Mesodermal cell (in vitro differentiated cells): ENCODE results near the gene ATP13A3. TPM values are rescaled to one million over a fixed set of nuclear protein-coding genes. Genes with fewer than 3 reads are reported as not detected.
"Not testable (repeated sequence)": the region's sequence is repeated elsewhere in the genome, so short reads cannot be mapped to it uniquely, and the experiment has no call there.

Source experiments
- H3K27ac ChIP-seq: 2 replicates; pipeline ENCODE4 v1.7.0; 2013; ENCODE audit warnings: mild to moderate bottlenecking, low read depth, low read length, moderate library complexity; ENCODE audit not compliant: severe bottlenecking
- H3K36me3 ChIP-seq: 2 replicates; pipeline ENCODE4 v1.7.1; 2013; ENCODE audit warnings: mild to moderate bottlenecking, low read length, moderate library complexity; ENCODE audit not compliant: control insufficient read depth, insufficient read depth
- H3K4me1 ChIP-seq: one replicate; pipeline ENCODE4 v1.7.1; 2013; ENCODE audit warnings: mild to moderate bottlenecking, low read length; ENCODE audit not compliant: insufficient read depth, control insufficient read depth, poor library complexity, severe bottlenecking
- H3K4me3 ChIP-seq: 2 replicates; pipeline ENCODE4 v1.7.0; 2013; ENCODE audit warnings: low read length, control low read depth, mild to moderate bottlenecking; ENCODE audit not compliant: insufficient read depth, poor library complexity, severe bottlenecking; ENCODE audit errors: extremely low read depth
- H3K9me3 ChIP-seq: 2 replicates; pipeline ENCODE4 v1.7.1; 2013; ENCODE audit warnings: mild to moderate bottlenecking, low read length, moderate library complexity; ENCODE audit not compliant: control insufficient read depth
- WGBS, 2 experiments: methylation state at CpG; one replicate each; pipeline ENCODE4 v1.1.5; 2013; ENCODE audit warnings: missing lambda C conversion rate in 2 of 2; ENCODE audit not compliant: insufficient coverage in 2 of 2; 5-methylcytosine and 5-hydroxymethylcytosine counted together
- polyA plus RNA-seq, 2 experiments: library from polyadenylated mRNA; stranded (reverse); fragments of 50-300 nt; gene quantifications; one replicate each; pipeline ENCODE4 v1.2.3, GENCODE V29; 2013

The ATP13A3 gene
- polyA plus RNA-seq (2013, experiment 1 of 2): 46.0 TPM
- 43.5 TPM for polyA plus RNA-seq (2013, experiment 2 of 2)

- WGBS, 2 experiments: 0 to 5% methylated on average over 12 to 16 of the region's 99 CpGs
Observed at GRCh38 chr3:194486540-194487288, at the start of gene ATP13A3. ATP13A3 (minus strand) TSS chr3:194487002; CDS start chr3:194462190, 24,812 bp downstream.

DNA sequence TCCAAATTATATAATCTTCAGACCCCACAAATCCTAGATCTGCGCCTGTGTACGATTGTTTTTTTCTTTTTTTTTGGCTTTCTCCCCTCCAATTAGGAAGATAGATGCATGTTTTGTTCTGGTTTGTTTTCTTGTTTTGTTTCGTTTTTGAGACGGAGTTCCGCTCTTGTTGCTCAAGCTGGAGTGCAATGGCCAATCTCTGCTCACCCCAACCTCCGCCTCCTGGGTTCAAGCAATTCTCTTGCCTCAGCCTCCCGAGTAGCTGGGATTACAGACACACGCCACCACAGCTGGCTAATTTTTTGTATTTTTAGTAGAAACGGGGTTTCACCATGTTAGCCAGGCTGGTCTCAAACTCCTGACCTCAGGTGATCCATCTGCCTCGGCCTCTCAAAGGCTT is 48.4 kb upstream of the ATP13A3 start:
- WGBS, 2 experiments: 92 to 100% methylated on average over 4 to 6 of the region's 10 CpGs
- H3K4me3 ChIP-seq, H3K36me3 ChIP-seq, H3K9me3 ChIP-seq, H3K4me1 ChIP-seq, H3K27ac ChIP-seq: not testable (repeated sequence)

More at GRCh38 chr3:194486540-194487288, at the start of gene ATP13A3:
- Histone ChIP-seq H3K27ac (peak within 1 kb of the TSS; percentile 66), H3K36me3 (peaks cover 15% of the 10 kb centered on the region), H3K4me3 (peak within 1 kb of the TSS; percentile 67), H3K4me1 (peaks cover 16% of the 10 kb centered on the region), H3K9me3 (no peaks in the 10 kb centered on the region)

GRCh38 chr3:194534243-194534642 is 47.4 kb upstream of the ATP13A3 start:
- peaks cover 4% of the 10 kb centered on the region for H3K9me3 ChIP-seq
- no peak overlapping the region for H3K27ac ChIP-seq
- no peaks in the 10 kb centered on the region for H3K36me3 ChIP-seq
- H3K4me3 ChIP-seq: no peak overlapping the region
- 100% methylated on average over 2 of the region's 3 CpGs; no CpG with 5 or more reads in 1 of the 2 experiments for WGBS, 2 experiments
- no peaks in the 10 kb centered on the region for H3K4me1 ChIP-seq

DNA sequence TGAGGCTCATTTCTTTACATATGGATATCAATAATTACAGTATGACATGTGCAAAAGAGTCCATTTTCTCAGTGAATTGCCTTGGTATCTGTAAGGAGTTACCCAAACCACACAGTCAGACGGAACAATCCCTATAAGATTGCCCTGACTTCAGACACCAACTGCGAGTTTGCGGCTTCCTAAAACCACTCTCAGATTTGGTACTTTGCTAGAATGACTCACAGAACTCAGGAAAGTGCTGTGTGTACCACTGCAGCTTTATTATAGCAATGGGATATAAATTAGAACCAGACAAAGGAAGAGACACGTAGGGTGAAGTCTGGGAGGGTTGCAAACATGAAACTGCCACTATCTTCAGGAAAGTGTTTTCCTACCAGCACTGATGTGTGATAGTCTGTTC is 45.8 kb upstream of the ATP13A3 start:
- Histone ChIP-seq H3K36me3 (no peaks in the 10 kb centered on the region), H3K9me3 (peaks cover 4% of the 10 kb centered on the region), H3K27ac (no peak overlapping the region), H3K4me1 (no peaks in the 10 kb centered on the region), H3K4me3 (no peak overlapping the region)
- 67 to 83% methylated on average over 2 to 3 of the region's 4 CpGs for WGBS, 2 experiments

DNA sequence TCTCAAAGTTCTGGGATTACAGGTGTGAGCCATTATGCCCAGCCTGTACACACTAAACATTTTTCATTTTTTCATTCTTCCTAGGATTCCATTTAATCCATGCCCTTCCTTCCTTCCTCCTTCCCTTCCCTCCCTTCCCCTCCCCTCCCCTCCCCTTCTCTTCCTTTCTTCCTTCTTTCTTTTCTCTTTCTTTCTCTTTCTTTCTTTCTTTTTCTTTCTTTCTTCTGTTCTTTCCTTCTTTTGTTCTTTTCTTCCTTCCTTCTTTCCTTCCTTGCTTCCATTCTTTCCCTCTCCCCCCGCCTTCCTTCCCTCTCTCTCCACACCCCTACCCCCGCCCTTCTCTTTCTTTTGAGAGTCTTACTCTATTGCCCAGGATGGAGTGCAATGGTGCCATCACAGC is 40.9 kb upstream of the ATP13A3 start:
- H3K4me3 ChIP-seq: no peak overlapping the region
- H3K4me1 ChIP-seq: no peaks in the 10 kb centered on the region
- no peaks in the 10 kb centered on the region for H3K36me3 ChIP-seq
- H3K27ac ChIP-seq: no peak overlapping the region
- peaks cover 4% of the 10 kb centered on the region for H3K9me3 ChIP-seq
- no CpG with 5 or more reads among the region's 2 CpGs for WGBS, 2 experiments

DNA sequence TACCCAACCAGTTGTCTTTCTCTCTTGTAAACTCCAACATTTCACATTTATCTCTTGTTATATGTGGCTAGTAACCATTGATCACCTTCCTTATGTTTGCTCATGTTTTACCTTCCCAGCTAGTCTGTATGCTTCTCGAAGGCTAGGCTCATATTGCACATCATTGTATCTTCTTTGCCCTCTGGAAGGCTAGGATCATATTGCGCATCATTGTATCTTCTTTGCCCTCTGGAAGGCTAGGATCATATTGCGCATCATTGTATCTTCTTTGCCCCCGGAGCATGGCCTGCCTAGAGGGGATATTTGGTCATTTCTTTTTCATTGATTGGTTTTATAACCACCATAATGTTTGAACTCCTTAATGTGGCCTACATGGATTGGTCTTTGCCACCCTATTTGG is 39.4 kb upstream of the ATP13A3 start:
- Histone ChIP-seq H3K27ac (no peak overlapping the region), H3K36me3 (no peaks in the 10 kb centered on the region), H3K4me3 (no peak overlapping the region), H3K4me1 (no peaks in the 10 kb centered on the region), H3K9me3 (no peaks in the 10 kb centered on the region)
- WGBS, 2 experiments: 90 to 100% methylated on average over 2 to 4 of the region's 4 CpGs

DNA sequence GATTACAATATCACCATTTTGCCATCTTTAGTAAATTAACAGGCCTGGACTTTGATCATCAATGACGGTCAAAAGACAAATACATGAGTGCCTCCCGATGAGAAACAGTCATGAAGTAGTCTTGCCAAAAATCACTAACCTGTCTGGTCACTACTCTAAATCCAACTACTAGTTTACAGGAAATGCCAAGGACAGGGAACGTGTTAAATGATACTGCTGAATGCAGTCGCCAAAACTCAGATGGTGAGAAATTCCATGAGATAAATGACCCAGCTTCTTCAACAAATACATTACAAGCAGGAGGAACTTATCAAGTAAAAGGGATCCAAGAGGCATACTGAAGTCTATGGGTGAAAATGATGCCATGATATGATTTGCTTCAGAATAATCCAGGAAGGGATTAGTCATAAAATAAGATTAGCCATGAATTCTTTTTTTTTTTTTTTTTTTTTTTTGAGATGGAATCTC is 35.8 kb upstream of the ATP13A3 start:
- no peak overlapping the region for H3K27ac ChIP-seq
- WGBS, 2 experiments: 70 to 83% methylated on average over 2 to 3 of the region's 4 CpGs
- no peak overlapping the region for H3K4me3 ChIP-seq
- H3K4me1 ChIP-seq: no peaks in the 10 kb centered on the region
- no peaks in the 10 kb centered on the region for H3K36me3 ChIP-seq
- H3K9me3 ChIP-seq: no peaks in the 10 kb centered on the region

GRCh38 chr3:194521510-194522260 is 34.9 kb upstream of the ATP13A3 start:
- H3K4me3 ChIP-seq: no peak overlapping the region
- 82 to 96% methylated on average over 1 to 2 of the region's 2 CpGs for WGBS, 2 experiments

GRCh38 chr3:194520682-194521162 is 33.9 kb upstream of the ATP13A3 start:
- H3K4me3 ChIP-seq, H3K36me3 ChIP-seq, H3K4me1 ChIP-seq, H3K9me3 ChIP-seq, H3K27ac ChIP-seq: not testable (repeated sequence)
- WGBS, 2 experiments: 86 to 91% methylated on average over 6 to 7 of the region's 8 CpGs

More at GRCh38 chr3:194521510-194522260, 34.9 kb upstream of the ATP13A3 start:
- H3K27ac ChIP-seq: no peak overlapping the region
- H3K36me3 ChIP-seq: no peaks in the 10 kb centered on the region
- no peaks in the 10 kb centered on the region for H3K9me3 ChIP-seq
- H3K4me1 ChIP-seq: no peaks in the 10 kb centered on the region

- H3K4me3 ChIP-seq, H3K4me1 ChIP-seq, H3K27ac ChIP-seq, H3K9me3 ChIP-seq, H3K36me3 ChIP-seq: not testable (repeated sequence)
- 76 to 88% methylated on average over 5 of the region's 5 CpGs for WGBS, 2 experiments
Observed at GRCh38 chr3:194520201-194520600, 33.4 kb upstream of the ATP13A3 start.
